Measurements from ENCODE around the gene OSBPL2.

- TF ChIP-seq CTCF (IDR thresholded peaks at IDR 0.05), result no peak
- no peak for TF ChIP-seq POLR2A (IDR thresholded peaks at IDR 0.05)
Measured at GRCh38 chr20:62331347-62331746, 93.0 kb downstream of the OSBPL2 start.
